NT2/D1 (cell line): ENCODE measurements around the gene CDH4.

ENCODE experiments used
- DNase-seq: peaks from one replicate; pipeline ENCODE4 v3.0.0-alpha.2; 2011; ENCODE audit warnings: low read depth, low spot score
- H3K27me3 ChIP-seq: 2 replicates; pipeline ENCODE4 v1.6.0; 2011; ENCODE audit warnings: mild to moderate bottlenecking; ENCODE audit not compliant: insufficient read length, insufficient read depth
- H3K36me3 ChIP-seq: 2 replicates; pipeline ENCODE4 v1.6.1; 2011; ENCODE audit warnings: mild to moderate bottlenecking, low read length, mixed read lengths; ENCODE audit not compliant: insufficient read depth, insufficient read length
- H3K4me1 ChIP-seq: 2 replicates; pipeline ENCODE4 v1.5.1; 2011; ENCODE audit not compliant: insufficient read depth, insufficient read length
- H3K4me3 ChIP-seq: 2 replicates; pipeline ENCODE4 v1.5.1; 2011; ENCODE audit warnings: low read depth; ENCODE audit not compliant: insufficient read length
- H3K9ac ChIP-seq: 2 replicates; pipeline ENCODE4 v1.6.0; 2011; ENCODE audit warnings: low read depth; ENCODE audit not compliant: insufficient read length
- H3K9me3 ChIP-seq: 2 replicates; pipeline ENCODE4 v1.5.1; 2011; ENCODE audit warnings: mild to moderate bottlenecking, low read length; ENCODE audit not compliant: insufficient read depth
- SUZ12 ChIP-seq: IDR thresholded peaks from 2 replicates; pipeline ENCODE4 v1.6.1; 2011; ENCODE audit not compliant: insufficient read length, insufficient read depth; ENCODE audit errors: extremely low read depth
- YY1 ChIP-seq: IDR thresholded peaks from 2 replicates; pipeline ENCODE4 v1.6.1; 2011; ENCODE audit not compliant: insufficient read length, insufficient read depth
- ZNF274 ChIP-seq: IDR thresholded peaks from 2 replicates; pipeline ENCODE4 v1.6.1; 2011; ENCODE audit warnings: mild to moderate bottlenecking, low read depth, low read length

Gene CDH4

DNA sequence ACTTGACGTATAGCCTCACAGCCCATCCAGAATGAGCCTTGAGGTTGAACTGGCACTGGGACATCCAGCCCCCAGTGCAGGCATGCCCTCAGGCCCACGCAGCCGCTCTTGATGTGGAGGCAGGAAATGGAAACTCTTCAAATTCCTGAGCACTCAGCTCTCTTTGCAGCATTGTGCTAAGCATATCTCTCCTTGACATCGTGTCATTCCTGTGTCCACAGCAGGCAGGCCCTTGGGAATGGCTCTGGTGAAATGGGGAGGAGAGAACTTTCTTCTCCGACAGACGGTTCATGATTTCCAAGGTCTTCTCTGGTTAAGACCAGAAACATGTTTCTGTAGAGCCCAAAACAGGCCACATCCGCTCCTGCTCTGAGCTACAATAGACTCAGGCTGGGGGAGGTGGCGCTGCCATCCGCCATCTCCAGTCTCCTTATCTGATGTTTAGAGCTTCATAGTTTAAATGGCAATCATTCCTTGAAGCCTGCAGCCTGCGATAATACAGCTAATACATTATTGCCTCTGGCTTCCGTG is 248.8 kb downstream of the CDH4 start:
- Histone ChIP-seq H3K9me3 (peaks cover 14% of the 10 kb centered on the region; the same call in 1 of the 2 replicates), H3K36me3 (no peaks in the 10 kb centered on the region), H3K27me3 (no peaks in the 10 kb centered on the region), H3K4me3 (no peak overlapping the region), H3K4me1 (peaks cover 14% of the 10 kb centered on the region), H3K9ac (no peak overlapping the region)
- DNase-seq: peak; percentile 39
- TF ChIP-seq YY1 (no peak), ZNF274 (no peak), SUZ12 (no peak)

DNA sequence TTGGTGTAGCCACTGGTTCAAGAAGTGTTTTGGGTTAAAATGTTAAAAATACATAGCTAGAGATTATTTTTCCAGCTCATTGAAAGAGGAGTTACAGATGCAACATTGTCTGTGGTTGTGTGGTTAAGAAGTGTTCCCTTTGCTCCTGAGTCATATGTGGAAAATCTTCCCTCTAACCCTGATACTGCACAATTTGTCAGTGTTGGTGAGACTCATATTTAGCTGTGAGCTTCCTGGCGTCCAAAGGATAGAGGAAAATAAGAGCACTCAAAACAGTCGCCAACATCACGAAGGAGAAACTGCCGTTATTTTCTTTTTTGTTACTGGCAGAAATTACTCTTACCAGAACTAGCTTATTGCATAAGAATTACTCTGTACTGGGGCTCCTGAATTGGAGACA is 250.4 kb downstream of the CDH4 start:
- H3K4me1 ChIP-seq: peaks cover 14% of the 10 kb centered on the region
- no peak for DNase-seq
- H3K27me3 ChIP-seq: no peaks in the 10 kb centered on the region
- no peak overlapping the region for H3K9ac ChIP-seq
- peaks cover 14% of the 10 kb centered on the region; the same call in 1 of the 2 replicates for H3K9me3 ChIP-seq
- H3K4me3 ChIP-seq: no peak overlapping the region
- no peaks in the 10 kb centered on the region for H3K36me3 ChIP-seq
- TF ChIP-seq SUZ12: no peak

DNA sequence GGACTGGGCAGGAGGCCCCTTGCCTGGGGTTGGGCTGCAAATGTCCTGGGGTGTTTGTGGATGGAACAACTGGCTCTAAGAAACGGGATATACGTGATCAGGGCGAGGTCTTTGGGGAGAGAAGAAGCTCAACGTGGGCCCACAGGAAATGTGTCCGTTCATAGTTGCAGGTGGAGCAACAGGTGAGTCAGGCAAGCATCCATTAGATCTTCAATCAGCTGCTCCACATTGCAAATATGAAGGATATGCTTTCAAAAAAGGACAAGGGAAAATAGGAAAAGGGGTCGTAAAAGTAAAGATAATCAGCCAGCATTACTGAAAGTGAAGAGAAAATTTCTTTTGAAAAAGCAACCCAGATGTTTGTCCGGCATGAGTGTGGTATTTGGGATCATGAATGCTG is 251.0 kb downstream of the CDH4 start:
- no peak overlapping the region for H3K9ac ChIP-seq
- H3K9me3 ChIP-seq: peaks cover 14% of the 10 kb centered on the region; the same call in 1 of the 2 replicates
- no peak for TF ChIP-seq ZNF274
- H3K4me3 ChIP-seq: no peak overlapping the region
- no peak for DNase-seq
- no peaks in the 10 kb centered on the region for H3K36me3 ChIP-seq
- peaks cover 17% of the 10 kb centered on the region for H3K4me1 ChIP-seq
- no peaks in the 10 kb centered on the region for H3K27me3 ChIP-seq

DNA sequence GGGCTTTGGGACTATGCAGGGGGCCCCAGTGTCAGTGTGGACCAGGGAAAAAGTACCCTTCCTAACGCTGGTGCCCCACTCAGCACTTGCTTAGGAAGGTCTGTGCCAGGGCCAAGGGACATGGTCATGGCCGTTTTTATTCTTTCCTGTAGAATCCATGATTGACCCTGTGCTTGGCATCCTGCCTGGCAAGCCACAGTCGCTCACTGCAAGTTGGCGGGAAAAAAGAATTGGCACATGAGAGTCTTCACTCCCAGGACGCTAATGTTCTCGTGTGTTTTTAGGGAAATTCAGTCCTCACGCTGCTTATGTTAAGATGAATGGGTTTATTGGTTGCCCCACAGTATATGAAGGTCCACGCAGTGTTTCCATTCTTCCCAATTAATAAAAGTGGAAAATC is 253.4 kb downstream of the CDH4 start:
- DNase-seq: no peak
- Histone ChIP-seq H3K9ac (no peak overlapping the region), H3K9me3 (peaks cover 14% of the 10 kb centered on the region; the same call in 1 of the 2 replicates), H3K4me1 (peaks cover 19% of the 10 kb centered on the region), H3K27me3 (no peaks in the 10 kb centered on the region), H3K4me3 (no peak overlapping the region), H3K36me3 (no peaks in the 10 kb centered on the region)
- no peak for TF ChIP-seq YY1
- no peak for TF ChIP-seq ZNF274
- no peak for TF ChIP-seq SUZ12

DNA sequence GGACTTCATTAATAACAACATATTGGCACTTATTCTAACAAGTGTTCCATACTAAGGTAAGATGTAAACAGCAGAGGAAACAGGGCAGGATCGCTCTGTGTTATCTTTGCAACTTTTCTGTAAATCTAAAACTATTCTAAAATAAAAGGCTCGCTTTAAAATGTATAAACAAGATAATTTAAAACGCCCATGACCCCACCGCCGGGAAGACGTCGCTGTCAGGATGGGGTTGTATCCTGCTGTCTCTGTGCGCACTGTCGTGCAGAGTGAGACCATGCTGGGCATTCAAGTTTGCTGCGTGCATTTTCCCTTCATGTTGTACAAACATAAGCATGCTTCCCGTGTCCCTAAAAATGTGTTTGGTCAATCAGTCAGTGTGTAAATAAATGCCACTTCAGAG is 255.7 kb downstream of the CDH4 start:
- H3K9me3 ChIP-seq: peaks cover under 1% of the 10 kb centered on the region; the same call in 1 of the 2 replicates
- no peaks in the 10 kb centered on the region for H3K36me3 ChIP-seq
- H3K4me3 ChIP-seq: no peak overlapping the region
- H3K9ac ChIP-seq: no peak overlapping the region
- no peak for TF ChIP-seq YY1
- no peak for TF ChIP-seq SUZ12
- no peak for TF ChIP-seq ZNF274
- H3K4me1 ChIP-seq: peaks cover 16% of the 10 kb centered on the region
- H3K27me3 ChIP-seq: peaks cover 3% of the 10 kb centered on the region
- no peak for DNase-seq

DNA sequence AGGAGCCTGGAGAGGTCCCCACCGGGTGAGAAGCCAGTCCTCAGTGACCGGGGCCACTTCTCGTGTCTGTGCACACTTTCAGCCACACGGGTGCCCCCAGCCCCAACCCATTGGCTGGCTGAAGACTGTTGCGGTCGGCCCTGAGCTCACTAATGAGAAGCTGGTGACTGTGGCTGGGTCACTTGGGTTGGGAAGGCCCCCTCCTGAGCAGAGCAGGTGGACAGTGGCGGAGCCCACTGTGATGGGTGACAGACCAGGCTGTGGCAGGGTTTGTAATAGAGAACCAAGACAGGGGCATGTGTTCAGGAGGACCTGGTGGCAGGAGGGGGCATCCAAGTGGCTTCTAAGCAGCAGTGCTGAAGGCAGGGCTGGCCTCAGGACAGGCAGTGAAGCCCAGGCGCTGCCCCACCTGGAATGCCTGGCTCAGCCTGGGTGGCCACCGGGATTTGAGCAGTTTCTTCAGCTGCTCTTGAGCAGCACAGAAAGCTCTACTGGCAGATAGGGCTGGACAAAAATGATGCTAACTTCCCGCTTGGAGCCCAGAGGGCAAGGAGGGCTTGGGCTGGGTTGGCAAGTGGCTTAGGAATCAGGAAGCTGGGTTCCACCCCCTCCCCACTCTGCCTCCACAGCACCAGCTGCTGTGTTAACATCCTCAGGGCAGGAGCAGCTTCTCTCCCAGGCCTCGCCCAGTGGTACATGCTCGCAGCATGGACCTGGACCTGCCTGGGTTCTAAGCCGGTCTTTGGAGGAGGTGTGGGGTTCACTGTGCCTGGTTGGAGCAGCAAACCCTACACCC is 256.4 kb downstream of the CDH4 start:
- Histone ChIP-seq H3K9ac (no peak overlapping the region), H3K4me1 (peaks cover 21% of the 10 kb centered on the region), H3K27me3 (peaks cover 3% of the 10 kb centered on the region), H3K4me3 (no peak overlapping the region), H3K36me3 (no peaks in the 10 kb centered on the region), H3K9me3 (no peaks in the 10 kb centered on the region)
- no peak for TF ChIP-seq ZNF274
- no peak for DNase-seq

DNA sequence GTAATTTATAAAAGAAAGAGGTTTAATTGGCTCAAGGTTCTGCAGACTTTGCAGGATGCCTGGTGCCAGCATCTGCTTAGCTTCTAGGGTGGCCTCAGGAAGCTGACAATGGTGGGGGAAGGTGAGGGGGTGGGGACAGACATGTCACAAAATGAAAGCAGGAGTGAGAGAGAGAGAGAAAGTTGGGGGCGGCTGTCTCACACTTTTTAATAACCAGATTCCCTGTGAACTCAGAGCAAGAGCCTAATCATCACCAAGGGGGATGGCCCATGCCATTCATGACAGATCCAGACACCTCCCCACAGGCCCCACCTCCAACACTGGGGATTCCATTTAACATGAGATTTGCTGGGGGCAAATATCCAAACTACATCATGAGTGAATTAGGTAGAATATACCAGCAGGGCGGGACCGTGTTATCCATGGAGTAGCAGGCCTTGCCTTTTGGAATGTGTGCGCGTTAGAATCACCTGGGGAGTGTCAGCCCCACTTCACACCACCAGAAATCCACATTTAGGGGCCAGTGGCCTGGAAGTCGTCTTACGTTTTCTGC is 258.8 kb downstream of the CDH4 start:
- Histone ChIP-seq H3K4me3 (no peak overlapping the region), H3K27me3 (peaks cover 3% of the 10 kb centered on the region), H3K36me3 (no peaks in the 10 kb centered on the region), H3K9ac (no peak overlapping the region), H3K4me1 (peaks cover 33% of the 10 kb centered on the region), H3K9me3 (no peaks in the 10 kb centered on the region)
- TF ChIP-seq ZNF274: no peak
- no peak for DNase-seq
